H1 (cell line): ENCODE measurements around the gene ARHGAP15. TPM values are rescaled to one million over a fixed set of nuclear protein-coding genes. Genes with fewer than 3 reads are reported as not detected.

Experiments
- CTCF ChIA-PET: fragments of 300-600 bp; sonication (Branson Sonifier 250); formaldehyde crosslinking; loops from one replicate; lab custom pipeline; 2021; ENCODE audit not compliant: partially characterized antibody; lab: Charles Lee
- POLR2A ChIA-PET: fragments of 300-600 bp; sonication (Branson Sonifier 250); formaldehyde crosslinking; loops from one replicate; lab custom pipeline; 2021; ENCODE audit warnings: inconsistent platforms; ENCODE audit not compliant: partially characterized antibody; lab: Charles Lee
- DNase-seq, 2 experiments: peaks; one replicate each; pipeline versions ENCODE4 v3.0.0 to v3.0.0-alpha.2; 2010 to 2022; ENCODE audit warnings: low spot score in 2 of 2, low read depth in 1 of 2, mixed read lengths in 1 of 2
- FAIRE-seq: peaks from 2 replicates; lab custom pipeline; 2011; peaks lifted over from hg19 to GRCh38; lab: Jason Lieb, UNC
- H2AFZ ChIP-seq: 2 replicates; pipeline ENCODE4 v1.8.1; 2012; ENCODE audit warnings: low read length, inconsistent platforms
- H2AK5ac ChIP-seq: 2 replicates; pipeline ENCODE4 v1.6.1; 2013; ENCODE audit warnings: low read depth, low read length
- H2BK120ac ChIP-seq: replicated peaks from 2 replicates; pipeline ENCODE3; 2013; ENCODE audit warnings: low read depth, low read length, inconsistent platforms
- H2BK12ac ChIP-seq: 2 replicates; pipeline ENCODE4 v1.6.1; 2013; ENCODE audit warnings: low read depth, low read length
- H2BK15ac ChIP-seq: 2 replicates; pipeline ENCODE4 v1.6.1; 2013; ENCODE audit warnings: low read length
- H2BK20ac ChIP-seq: 2 replicates; pipeline ENCODE4 v1.6.1; 2013; ENCODE audit warnings: low read length
- H2BK5ac ChIP-seq: 2 replicates; pipeline ENCODE4 v1.6.1; 2013; ENCODE audit warnings: low read depth, low read length
- H3K14ac ChIP-seq: 2 replicates; pipeline ENCODE4 v1.6.1; 2013; ENCODE audit warnings: inconsistent platforms; ENCODE audit not compliant: insufficient read length
- H3K18ac ChIP-seq: 2 replicates; pipeline ENCODE4 v1.6.1; 2013; ENCODE audit warnings: low read length; ENCODE audit errors: extremely low read depth
- H3K23ac ChIP-seq: 2 replicates; pipeline ENCODE4 v1.6.1; 2013; ENCODE audit warnings: inconsistent platforms; ENCODE audit not compliant: insufficient read length
- H3K23me2 ChIP-seq: 2 replicates; pipeline ENCODE4 v1.6.1; 2013; ENCODE audit warnings: low read depth, low read length
- H3K27ac ChIP-seq: 2 replicates; pipeline ENCODE4 v1.6.1; 2011; ENCODE audit warnings: low read depth, low read length, inconsistent platforms
- H3K27me3 ChIP-seq, 4 experiments: replicated peaks in 1 of 4; 1 replicate in 1 of 4; 2 replicates in 3 of 4; pipeline versions ENCODE4 v1.6.1 to v1.8.1; 2011 to 2013; ENCODE audit warnings: low read length in 3 of 4, mild to moderate bottlenecking in 3 of 4, inconsistent platforms in 2 of 4, mixed read lengths in 2 of 4, moderate library complexity in 1 of 4; ENCODE audit not compliant: control insufficient read depth in 3 of 4, insufficient read depth in 3 of 4; ENCODE audit errors: extremely low read depth in 1 of 4
- H3K36me3 ChIP-seq, 4 experiments: 2 replicates each; pipeline versions ENCODE4 v1.6.1 to v1.8.1; 2011 to 2013; ENCODE audit warnings: mild to moderate bottlenecking in 4 of 4, low read length in 3 of 4, moderate library complexity in 2 of 4, control low read depth in 1 of 4, inconsistent platforms in 1 of 4; ENCODE audit not compliant: insufficient read depth in 4 of 4, control insufficient read depth in 2 of 4
- H3K4ac ChIP-seq: replicated peaks from 2 replicates; pipeline ENCODE3; 2013; ENCODE audit warnings: low read length, low read depth, mixed read lengths, inconsistent platforms; ENCODE audit not compliant: insufficient read length
- H3K4me1 ChIP-seq, 4 experiments: replicated peaks in 1 of 4; 1 replicate in 1 of 4; 2 replicates in 3 of 4; pipeline versions ENCODE4 v1.6.1 to v1.8.1; 2011 to 2013; ENCODE audit warnings: low read length in 3 of 4, inconsistent platforms in 2 of 4, mixed read lengths in 1 of 4; ENCODE audit not compliant: insufficient read depth in 4 of 4, control insufficient read depth in 3 of 4
- H3K4me2 ChIP-seq, 2 experiments: 2 replicates each; pipeline versions ENCODE4 v1.6.1 to v1.8.1; 2011 to 2013; ENCODE audit warnings: low read depth in 2 of 2, low read length in 2 of 2, control low read depth in 1 of 2, inconsistent platforms in 1 of 2, mild to moderate bottlenecking in 1 of 2; ENCODE audit not compliant: insufficient read depth in 1 of 2
- H3K4me3 ChIP-seq, 4 experiments: fragments of 200-600, 300-600 bp in 1 of 4; sonication (generic), shearing (Covaris generic), sonication (Bioruptor Twin) in 1 of 4; 2 replicates each; pipeline versions ENCODE4 v1.5.1 to v1.8.1; 2011 to 2016; ENCODE audit warnings: low read length in 4 of 4, low read depth in 3 of 4, control low read depth in 2 of 4, inconsistent platforms in 2 of 4, mild to moderate bottlenecking in 2 of 4, mixed read lengths in 1 of 4, moderate library complexity in 1 of 4; ENCODE audit not compliant: insufficient read depth in 2 of 4; ENCODE audit errors: extremely low read depth in 1 of 4
- H3K56ac ChIP-seq: replicated peaks from 2 replicates; pipeline ENCODE3; 2013; ENCODE audit warnings: low read depth, mild to moderate bottlenecking, mixed read lengths, low read length, inconsistent platforms; ENCODE audit not compliant: insufficient read length
- H3K79me1 ChIP-seq: 2 replicates; pipeline ENCODE4 v1.6.1; 2013; ENCODE audit warnings: low read depth, low read length, control low read depth
- H3K79me2 ChIP-seq, 2 experiments: 2 replicates each; pipeline versions ENCODE4 v1.6.1 to v1.8.1; 2012 to 2013; ENCODE audit warnings: low read length in 2 of 2, mild to moderate bottlenecking in 2 of 2, inconsistent platforms in 1 of 2; ENCODE audit not compliant: insufficient read depth in 2 of 2, control insufficient read depth in 1 of 2
- H3K9ac ChIP-seq, 4 experiments: replicated peaks in 1 of 4; 1 replicate in 1 of 4; 2 replicates in 3 of 4; pipeline versions ENCODE4 v1.6.1 to v1.8.1; 2011 to 2013; ENCODE audit warnings: low read depth in 3 of 4, low read length in 3 of 4, control low read depth in 2 of 4, mild to moderate bottlenecking in 2 of 4, moderate library complexity in 2 of 4, inconsistent platforms in 1 of 4; ENCODE audit errors: extremely low read depth in 1 of 4
- H3K9me3 ChIP-seq, 2 experiments: 2 replicates each; pipeline versions ENCODE4 v1.6.1 to v1.8.1; 2012 to 2013; ENCODE audit warnings: mild to moderate bottlenecking in 2 of 2, moderate library complexity in 2 of 2, control low read depth in 1 of 2, inconsistent platforms in 1 of 2, low read depth in 1 of 2, low read length in 1 of 2, mixed read lengths in 1 of 2; ENCODE audit not compliant: insufficient read depth in 2 of 2
- H4K20me1 ChIP-seq, 2 experiments: replicated peaks in 1 of 2; 2 replicates each; pipeline versions ENCODE3 to v1.8.1; 2011 to 2013; ENCODE audit warnings: inconsistent platforms in 2 of 2, low read length in 2 of 2, mild to moderate bottlenecking in 1 of 2; ENCODE audit not compliant: insufficient read depth in 2 of 2, control insufficient read depth in 1 of 2
- H4K5ac ChIP-seq: 2 replicates; pipeline ENCODE4 v1.6.1; 2013; ENCODE audit warnings: low read length, low read depth, mixed read lengths, inconsistent platforms; ENCODE audit not compliant: insufficient read length
- H4K8ac ChIP-seq: 2 replicates; pipeline ENCODE4 v1.8.0; 2013; ENCODE audit warnings: mild to moderate bottlenecking, moderate library complexity, low read length, inconsistent platforms; ENCODE audit not compliant: insufficient read depth; ENCODE audit errors: extremely low read depth
- H4K91ac ChIP-seq: replicated peaks from 2 replicates; pipeline ENCODE3; 2013; ENCODE audit warnings: low read length, mixed read lengths, inconsistent platforms; ENCODE audit not compliant: insufficient read length
- BACH1 ChIP-seq: IDR thresholded peaks from 2 replicates; pipeline ENCODE4 v1.6.1; 2012; ENCODE audit warnings: low read length, improper control_type of control experiment
- BCL11A ChIP-seq, 2 experiments: IDR thresholded peaks; one replicate each; pipeline ENCODE4 v1.6.1; 2011; ENCODE audit warnings: low read depth in 2 of 2, low read length in 2 of 2, mild to moderate bottlenecking in 2 of 2
- CHD2 ChIP-seq: IDR thresholded peaks from 2 replicates; pipeline ENCODE4 v1.6.1; 2012; ENCODE audit warnings: low read length, improper control_type of control experiment
- EZH2 ChIP-seq: fragments of 200-600 bp; sonication (generic); IDR thresholded peaks from 2 replicates; pipeline ENCODE4 v1.7.1; 2012; ENCODE audit warnings: low read depth, mild to moderate bottlenecking, moderate library complexity, low read length, inconsistent platforms; ENCODE audit not compliant: severe bottlenecking
- FOSL1 ChIP-seq: IDR thresholded peaks from 2 replicates; pipeline ENCODE4 v1.6.1; 2011; ENCODE audit warnings: mild to moderate bottlenecking, low read depth, low read length, moderate library complexity; ENCODE audit not compliant: insufficient read depth
- GTF2F1 ChIP-seq: IDR thresholded peaks from 2 replicates; pipeline ENCODE4 v1.6.1; 2012; ENCODE audit warnings: low read depth, low read length, improper control_type of control experiment, borderline replicate concordance
- JUND ChIP-seq: IDR thresholded peaks from 2 replicates; pipeline ENCODE4 v1.6.1; 2011; ENCODE audit warnings: mild to moderate bottlenecking, improper control_type of control experiment, low read length
- KDM1A ChIP-seq: fragments of 200-600, 300-600 bp; sonication (generic); IDR thresholded peaks from 2 replicates; pipeline ENCODE4 v1.7.1; 2016; ENCODE audit warnings: mild to moderate bottlenecking, low read length, borderline replicate concordance
- KDM4A ChIP-seq: IDR thresholded peaks from one replicate; pipeline ENCODE4 v1.7.1; 2012; ENCODE audit warnings: low read depth, mild to moderate bottlenecking, moderate library complexity, low read length, inconsistent platforms; ENCODE audit not compliant: severe bottlenecking
- RAD21 ChIP-seq, 2 experiments: IDR thresholded peaks in 1 of 2; conservative IDR thresholded peaks in 1 of 2; 2 replicates each; pipeline ENCODE4 v1.6.1; 2011; ENCODE audit warnings: low read depth in 2 of 2, low read length in 2 of 2, improper control_type of control experiment in 1 of 2, inconsistent platforms in 1 of 2, mild to moderate bottlenecking in 1 of 2, moderate library complexity in 1 of 2
- SUZ12 ChIP-seq: fragments of 200-600 bp; sonication (generic); IDR thresholded peaks from 2 replicates; pipeline ENCODE4 v1.6.1; 2012; ENCODE audit warnings: mild to moderate bottlenecking, inconsistent platforms, low read length, moderate library complexity, mixed read lengths
- WGBS, 2 experiments: shearing (Covaris generic) in 1 of 2; methylation state at CpG; one replicate each; pipeline versions ENCODE4 v1.1.6 to v1.1.7; 2013 to 2015; ENCODE audit warnings: low lambda C conversion rate in 2 of 2, mixed read lengths in 2 of 2, inconsistent platforms in 1 of 2, low coverage in 1 of 2, missing lambda C conversion rate in 1 of 2; ENCODE audit not compliant: insufficient replicate concordance in 2 of 2, insufficient coverage in 1 of 2, insufficient read length in 1 of 2; ENCODE audit errors: extremely low coverage in 1 of 2, missing lambda C conversion rate in 1 of 2; 5-methylcytosine and 5-hydroxymethylcytosine counted together
- polyA plus RNA-seq, 7 experiments: library from polyadenylated mRNA; depleted of rRNA in 3 of 7; stranded (reverse) in 5 of 7; unstranded in 2 of 7; fragments of >200 nt in 5 of 7; fragments of 200-250 nt in 2 of 7; gene quantifications; 1 replicate in 5 of 7; 2 replicates in 1 of 7; 4 replicates in 1 of 7; pipeline versions ENCODE4 v1.2.1 to v1.2.3, GENCODE V29; 2011 to 2013; ENCODE audit warnings: missing spikeins in 2 of 7, mixed read lengths in 2 of 7
- total RNA-seq: library from RNA; stranded (reverse); fragmentation: NEBNext Ultra II Directional; extraction: Animal tissue kit (Norgen Biotek cat#: 25700); gene quantifications from 2 replicates; pipeline ENCODE4 v1.2.1, GENCODE V29; 2021
- TF ChIP-seq, protein P1 (sequence below): IDR thresholded peaks from 2 replicates; pipeline ENCODE4 v1.6.1; 2012; ENCODE audit warnings: inconsistent platforms

The ARHGAP15 gene
- total and polyA plus RNA-seq, 2 of the 8 experiments (the other 6 are each of a cell fraction or from before 2014, with no cell fraction given), result not detected

DNA sequence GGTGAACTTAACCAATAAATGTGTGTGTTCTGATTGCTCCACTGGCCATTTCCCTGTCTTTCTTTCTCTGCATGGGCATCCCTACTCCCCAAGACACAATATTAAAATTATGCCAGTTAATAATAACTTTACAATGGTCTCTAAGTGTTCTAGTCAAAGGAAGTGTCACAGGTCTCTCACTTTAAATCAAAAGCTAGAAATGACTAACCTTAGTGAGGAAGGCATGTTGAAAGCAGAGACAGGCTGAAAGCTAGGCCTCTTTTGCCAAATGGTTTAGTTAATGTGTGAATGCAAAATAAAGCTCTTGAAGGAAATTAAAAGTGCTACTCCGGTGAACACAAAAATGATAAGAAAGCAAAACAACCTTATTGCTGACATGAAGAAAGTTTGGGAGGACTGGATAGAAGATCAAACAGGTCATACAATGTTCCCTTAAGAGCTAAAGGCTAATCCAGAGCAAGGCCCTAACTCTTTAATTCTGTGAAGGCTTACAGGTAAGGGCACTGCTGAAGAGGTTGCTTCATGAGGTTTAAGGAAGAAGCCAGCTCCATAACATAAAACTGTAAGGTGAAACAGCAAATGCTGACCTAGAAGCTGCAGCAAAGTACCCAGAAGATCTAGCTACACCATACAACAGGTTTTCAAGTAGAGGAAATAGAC, 44.0 kb upstream of the ARHGAP15 start:
- 96% methylated on average over 1 of the region's 1 CpG; no CpG with 5 or more reads in 1 of the 2 experiments for WGBS, 2 experiments
- DNase-seq, result no peak
- Histone ChIP-seq H3K27me3 (no peaks in the 10 kb centered on the region), H3K18ac (no peak overlapping the region), H3K36me3 (no peaks in the 10 kb centered on the region), H3K14ac (no peak overlapping the region), H4K20me1 (no peaks in the 10 kb centered on the region), H2AK5ac (no peak overlapping the region), H2BK12ac (no peak overlapping the region), H4K8ac (no peak overlapping the region), H2BK5ac (no peak overlapping the region), H3K23me2 (no peaks in the 10 kb centered on the region), H3K27ac (no peak overlapping the region), H3K23ac (no peak overlapping the region), H3K4me3 (no peak overlapping the region), H4K91ac (no peak overlapping the region), H2BK15ac (no peak overlapping the region), H2BK120ac (no peak overlapping the region), H3K4ac (no peak overlapping the region), H3K9me3 (no peaks in the 10 kb centered on the region; a peak in 1 of 4 replicates), H3K9ac (no peak overlapping the region), H3K79me2 (no peaks in the 10 kb centered on the region), H3K4me2 (no peak overlapping the region), H3K79me1 (no peaks in the 10 kb centered on the region), H2BK20ac (no peak overlapping the region), H3K4me1 (no peaks in the 10 kb centered on the region), H2AFZ (no peak overlapping the region), H3K56ac (no peak overlapping the region), H4K5ac (no peak overlapping the region)
- CTCF ChIA-PET, result interaction anchor here (0.8 to 1.7 kb wide), 3 partner anchors 11 to 174 kb away, joined by 3 to 4 read pairs (median 3); no protein-coding TSS in a partner anchor
- no peak for FAIRE-seq
- POLR2A ChIA-PET, result no interaction called here
- TF ChIP-seq, protein P1, sequence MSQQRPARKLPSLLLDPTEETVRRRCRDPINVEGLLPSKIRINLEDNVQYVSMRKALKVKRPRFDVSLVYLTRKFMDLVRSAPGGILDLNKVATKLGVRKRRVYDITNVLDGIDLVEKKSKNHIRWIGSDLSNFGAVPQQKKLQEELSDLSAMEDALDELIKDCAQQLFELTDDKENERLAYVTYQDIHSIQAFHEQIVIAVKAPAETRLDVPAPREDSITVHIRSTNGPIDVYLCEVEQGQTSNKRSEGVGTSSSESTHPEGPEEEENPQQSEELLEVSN, result no peak
- TF ChIP-seq SUZ12 (no peak), RAD21 (IDR thresholded peaks at IDR 0.05 in 1 of 2, conservative IDR thresholded peaks at IDR 0.05 in 1 of 2; ENCODE audit: low read depth in 2 of 2, low read length in 2 of 2) (no peak), KDM4A (no peak), KDM1A (no peak), JUND (no peak), FOSL1 (no peak), BCL11A (IDR thresholded peaks at IDR 0.05; ENCODE audit: low read depth in 2 of 2, low read length in 2 of 2) (no peak), BACH1 (no peak), EZH2 (no peak), GTF2F1 (no peak), CHD2 (no peak)
